Activated CD8-positive, alpha-beta memory T cell treated with anti-CD3 and anti-CD28 coated beads, Interleukin-2, amount 50 U/mL, for 24 hours (primary cell): ENCODE results near the gene LHX6.

Source experiments
- DNase-seq: peaks from one replicate; pipeline ENCODE4 v3.0.0-alpha.2; 2020; ENCODE audit errors: extremely low read depth

Gene LHX6

DNA sequence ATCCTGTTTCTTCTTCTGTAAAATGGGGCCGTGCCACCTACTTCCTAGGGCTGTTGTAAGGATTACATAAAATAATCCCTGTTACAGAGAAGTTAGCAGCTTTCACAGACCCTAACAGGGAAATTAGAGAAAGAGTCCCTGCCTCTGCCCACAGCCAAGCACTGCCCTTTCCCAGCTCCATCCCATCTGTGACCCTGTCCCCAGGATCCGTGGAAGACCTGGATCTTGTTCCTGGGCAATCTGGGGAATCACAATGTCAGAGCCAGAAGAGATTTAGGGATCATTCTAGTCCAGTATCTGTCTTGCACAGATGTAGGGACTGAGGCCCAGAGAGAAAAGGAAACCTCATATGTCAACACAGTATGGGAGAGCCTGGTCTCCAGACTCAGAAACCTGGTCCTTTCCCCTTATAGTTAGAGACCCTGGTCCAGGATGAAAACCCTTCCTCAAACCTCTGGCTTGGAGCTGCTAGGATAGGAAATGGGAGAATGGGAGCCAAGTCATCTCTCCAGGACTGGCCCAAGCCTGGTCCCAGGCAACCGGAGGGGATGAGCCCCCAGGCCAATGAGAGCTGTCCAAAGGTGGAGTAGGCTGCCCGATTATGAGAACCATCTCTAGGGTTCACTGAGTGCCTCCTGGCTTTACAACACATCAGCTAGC lies 12.5 kb downstream of the LHX6 start:
- DNase-seq = no peak

DNA sequence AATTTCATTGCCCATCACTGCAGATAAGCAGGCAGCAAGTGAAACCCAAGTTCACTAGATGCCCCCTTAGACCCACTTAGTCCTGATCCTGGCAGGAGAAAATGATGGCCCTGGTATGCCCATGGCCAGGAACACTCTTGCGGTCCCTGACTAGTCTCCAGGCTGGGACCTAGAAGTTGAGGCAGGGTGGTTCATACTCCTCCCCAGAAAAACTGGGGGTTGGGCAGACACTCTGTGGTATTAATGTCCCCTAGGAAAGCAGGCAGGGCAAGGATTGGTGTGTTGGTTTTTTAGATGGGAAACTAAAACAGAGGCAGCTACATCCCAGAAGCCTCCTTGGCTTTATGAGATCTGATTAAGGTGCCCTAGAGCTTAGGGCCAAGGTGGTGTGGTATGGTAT lies 13.1 kb downstream of the LHX6 start:
- no peak for DNase-seq

DNA sequence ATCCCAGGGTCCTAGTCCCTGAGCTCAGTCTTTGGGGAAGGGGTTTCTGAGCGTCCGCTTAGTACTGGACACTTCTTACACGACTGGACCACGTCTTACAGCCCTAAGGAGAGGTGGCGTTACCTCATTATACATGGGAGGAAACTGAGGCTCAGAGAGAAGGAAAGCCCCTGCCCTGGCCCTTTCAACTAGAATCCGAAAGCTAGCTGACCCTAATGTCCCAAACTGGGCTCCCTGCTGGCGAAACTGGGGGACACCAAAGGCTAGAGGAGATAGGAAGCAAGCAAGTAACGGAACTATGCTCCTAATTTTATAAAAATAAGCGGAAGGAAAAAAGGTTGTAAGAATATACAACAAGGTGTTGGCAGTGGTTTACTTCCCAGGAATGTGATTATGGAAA lies 14.2 kb downstream of the LHX6 start:
- no peak for DNase-seq

GRCh38 chr9:122213589-122214413 lies 15.0 kb downstream of the LHX6 start:
- DNase-seq = no peak

DNA sequence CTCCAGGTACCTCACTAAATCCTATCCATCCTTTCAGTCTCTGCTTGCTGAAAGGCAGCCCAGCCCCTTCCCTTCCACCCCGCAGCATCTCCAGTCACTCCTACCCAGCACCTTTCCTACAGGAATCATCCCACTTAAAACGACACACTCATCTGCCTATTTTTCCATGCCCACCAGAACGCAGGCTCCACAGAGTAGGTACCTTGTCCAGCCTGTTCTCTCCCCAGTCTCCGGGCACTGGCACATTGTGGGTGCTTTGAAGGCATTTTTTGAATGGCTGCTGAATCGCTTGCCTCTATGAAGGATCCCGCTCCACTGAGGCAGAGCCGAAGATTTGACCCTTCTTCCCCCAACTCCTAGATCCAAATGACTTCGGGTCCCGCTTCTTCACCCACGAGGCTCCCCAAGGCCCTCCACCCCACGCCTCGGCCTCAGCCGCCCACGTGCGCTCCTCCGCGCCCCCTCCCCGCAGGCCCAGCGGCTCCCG lies 15.6 kb downstream of the LHX6 start:
- DNase-seq = no peak

DNA sequence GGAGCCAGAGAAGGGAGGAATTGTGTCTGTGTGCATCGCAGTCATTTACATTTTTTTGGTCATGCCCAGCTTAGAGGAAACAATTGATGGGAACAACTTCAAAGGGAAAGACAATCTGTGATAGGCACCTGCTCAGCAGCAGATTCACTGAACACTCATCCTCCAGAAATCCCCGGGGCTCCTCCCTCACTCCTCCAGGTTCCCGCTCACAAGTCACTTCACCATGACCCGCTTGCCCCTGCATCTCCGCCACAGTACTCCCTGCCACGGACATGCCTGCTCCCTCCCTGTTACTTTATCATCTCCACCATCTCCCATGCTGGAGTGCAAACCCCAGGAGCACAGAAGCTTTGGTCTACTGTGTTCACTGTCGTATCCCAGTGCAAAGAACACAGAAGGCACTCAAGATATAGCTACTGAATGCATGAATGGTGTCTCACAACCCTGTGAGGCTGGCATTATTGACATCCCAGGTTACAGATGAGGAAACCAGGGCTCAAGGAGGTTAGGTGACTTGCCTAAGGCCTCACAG lies 16.2 kb downstream of the LHX6 start:
- no peak for DNase-seq

DNA sequence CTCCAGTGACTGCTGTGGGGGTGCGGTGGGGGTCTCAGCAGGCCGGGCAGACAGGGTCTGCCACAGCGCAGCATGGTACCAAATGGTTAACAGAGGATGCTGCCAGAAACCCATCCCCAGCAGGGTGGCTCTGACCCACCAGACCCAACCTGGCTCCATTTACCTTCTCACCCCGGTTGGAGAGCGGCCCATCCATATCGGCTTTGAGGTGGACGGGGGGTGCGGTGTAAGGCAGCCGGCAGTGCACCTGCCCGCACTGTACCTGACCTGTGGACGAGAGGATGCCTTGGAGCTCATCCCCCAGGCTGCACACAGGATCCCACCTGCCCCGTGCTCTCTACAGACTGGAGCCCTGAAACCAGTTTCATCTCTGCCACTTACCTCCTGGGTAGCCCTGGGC lies 19.3 kb downstream of the LHX6 start:
- no peak for DNase-seq

DNA sequence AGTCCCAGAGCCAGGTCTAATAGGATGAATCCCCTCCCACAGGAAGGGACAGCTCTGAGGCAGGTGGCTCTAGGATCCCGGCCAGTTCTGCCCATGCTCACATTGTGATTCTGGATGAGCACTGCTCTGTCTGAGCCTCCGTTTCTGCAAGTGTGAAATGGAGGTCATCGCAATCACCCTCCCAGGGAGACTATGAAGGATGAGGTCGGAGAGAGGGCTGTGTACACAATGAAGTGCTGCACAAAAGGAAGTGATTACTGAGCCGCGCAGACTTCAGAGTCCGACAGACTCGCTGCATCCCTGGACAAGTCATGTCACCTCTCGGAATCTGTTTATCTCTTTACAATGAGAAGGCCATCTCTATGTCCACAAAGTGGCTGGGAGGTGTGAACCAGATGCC lies 21.7 kb downstream of the LHX6 start:
- no peak for DNase-seq

GRCh38 chr9:122206118-122207046 lies 22.4 kb downstream of the LHX6 start:
- DNase-seq = no peak

- no peak for DNase-seq
Observed at GRCh38 chr9:122205176-122205575, 23.6 kb downstream of the LHX6 start.

GRCh38 chr9:122204491-122204890 lies 24.3 kb downstream of the LHX6 start:
- no peak for DNase-seq

GRCh38 chr9:122204055-122204454 lies 24.7 kb downstream of the LHX6 start:
- DNase-seq = no peak

DNA sequence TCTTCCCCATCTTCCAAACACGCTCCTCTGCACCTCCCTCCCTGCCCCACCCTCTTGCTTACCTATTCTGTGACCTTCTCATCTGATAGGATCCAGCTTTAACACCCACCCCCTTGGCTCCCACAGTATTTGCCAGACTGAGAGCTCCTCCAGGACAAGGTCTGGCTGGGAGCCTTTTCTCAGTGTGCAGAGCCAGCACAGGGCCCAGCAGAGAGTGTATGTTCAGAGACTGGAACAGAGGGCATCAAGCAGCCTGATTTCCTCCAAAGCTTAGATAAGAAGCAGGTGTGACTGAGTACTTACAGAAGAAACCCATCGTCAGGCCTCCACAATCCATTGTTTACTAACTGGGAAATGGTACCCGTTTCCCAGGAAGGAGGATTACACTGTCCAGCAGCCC lies 26.6 kb downstream of the LHX6 start:
- DNase-seq = no peak

- no peak for DNase-seq
Observed at GRCh38 chr9:122201641-122202040, 27.1 kb downstream of the LHX6 start.

DNA sequence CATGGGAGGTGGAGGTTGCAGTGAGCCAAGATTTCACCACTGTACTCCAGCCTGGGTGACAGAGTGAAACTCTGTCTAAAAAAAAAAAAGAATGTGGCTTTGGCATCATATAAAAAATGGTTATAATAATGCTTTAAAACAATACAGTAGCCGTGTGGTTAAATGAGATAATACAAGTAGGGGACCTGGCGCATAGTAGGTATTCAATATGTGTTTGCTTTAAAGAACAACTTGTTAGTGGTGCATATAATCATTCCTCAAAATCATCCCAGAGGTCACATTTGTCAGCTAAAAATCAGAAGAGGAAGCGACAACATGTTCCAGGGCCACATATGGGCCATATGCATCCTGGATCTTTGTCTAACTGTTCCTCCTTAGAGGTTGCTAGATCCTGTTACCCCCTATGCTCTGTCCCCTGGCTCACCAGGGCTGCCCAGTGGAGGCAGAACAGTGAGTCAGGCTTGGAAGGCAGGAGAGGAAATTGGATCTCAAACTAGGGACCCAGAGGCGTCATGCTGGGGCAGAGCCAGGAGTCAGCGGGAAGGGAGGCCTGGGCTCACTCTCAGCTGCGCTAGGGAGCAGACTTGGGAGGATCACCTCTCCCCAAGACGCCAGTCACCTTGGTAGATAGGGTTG lies 27.7 kb downstream of the LHX6 start:
- no peak for DNase-seq

DNA sequence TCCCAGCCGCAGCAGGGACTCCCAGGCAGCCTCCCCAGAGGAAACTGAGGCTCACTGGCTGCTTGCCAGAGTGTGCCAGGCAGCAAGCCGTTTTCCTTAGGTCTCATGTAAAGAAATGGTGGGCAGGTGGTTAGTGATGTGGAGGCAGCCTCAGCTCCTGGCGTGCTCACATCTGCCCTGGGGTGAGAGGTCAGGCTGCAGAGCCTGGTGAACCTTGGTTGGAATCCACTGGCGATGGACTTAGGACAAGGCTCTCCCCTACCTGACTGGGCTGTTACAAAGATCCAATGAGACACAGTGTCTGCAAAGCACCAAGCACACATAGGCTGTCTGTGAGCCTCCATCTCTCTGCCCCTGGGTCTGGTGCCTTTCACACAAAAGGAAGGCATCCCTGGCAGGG lies 30.9 kb downstream of the LHX6 start:
- DNase-seq = no peak

GRCh38 chr9:122197426-122197825 lies 31.3 kb downstream of the LHX6 start:
- DNase-seq = no peak

GRCh38 chr9:122195875-122196274 lies 32.9 kb downstream of the LHX6 start:
- no peak for DNase-seq

GRCh38 chr9:122193651-122194050 lies 35.1 kb downstream of the LHX6 start:
- DNase-seq = no peak

GRCh38 chr9:122192914-122193525 lies 35.7 kb downstream of the LHX6 start:
- DNase-seq = no peak

DNA sequence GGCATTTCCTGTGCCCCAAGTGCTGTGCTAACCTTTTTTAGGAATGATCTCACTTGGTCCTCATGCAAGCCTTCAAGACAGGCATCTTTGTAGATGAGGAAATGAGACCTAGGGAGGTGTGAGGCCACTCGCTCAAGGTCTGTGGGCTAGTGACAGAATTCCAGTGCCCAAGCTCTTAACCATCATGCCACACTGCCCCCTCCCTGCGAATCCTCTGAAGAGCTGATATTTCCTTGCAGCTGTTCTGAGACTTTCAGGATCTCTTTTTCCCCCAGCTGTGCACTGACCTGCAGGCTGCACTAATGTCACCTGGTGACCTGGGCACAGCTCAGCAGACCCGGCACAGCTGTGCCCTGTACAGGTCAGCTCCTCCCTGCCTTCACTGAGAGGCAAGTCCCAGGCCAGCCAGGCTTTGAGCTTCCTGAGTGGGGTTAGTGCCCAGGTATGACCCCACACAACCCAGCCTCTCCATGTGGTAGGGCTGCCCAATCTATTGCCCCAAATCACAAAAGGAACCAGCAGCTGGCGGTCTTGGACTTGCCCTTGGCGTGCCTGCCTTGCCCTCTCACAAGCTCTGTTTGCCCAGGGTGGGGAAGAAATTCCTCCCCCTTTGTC lies 36.4 kb downstream of the LHX6 start:
- DNase-seq = no peak
